Activated gamma-delta T cell treated with anti-CD3 and anti-CD28 coated beads, Interleukin-2, amount 50 U/mL, for 16 hours (primary cell): ENCODE results near the gene ZKSCAN5.
A peak's percentile ranks its signal among the peaks of the same experiment; 100 is the strongest.
"Not testable (repeated sequence)": the region's sequence is repeated elsewhere in the genome, so short reads cannot be mapped to it uniquely, and the experiment has no call there.

ENCODE experiments used
- DNase-seq: peaks from one replicate; pipeline ENCODE4 v3.0.0-alpha.2; 2020; ENCODE audit warnings: low read depth

The ZKSCAN5 gene

GRCh38 chr7:99497766-99498545, 6.5 kb upstream of the ZKSCAN5 start:
- DNase-seq: no peak

DNA sequence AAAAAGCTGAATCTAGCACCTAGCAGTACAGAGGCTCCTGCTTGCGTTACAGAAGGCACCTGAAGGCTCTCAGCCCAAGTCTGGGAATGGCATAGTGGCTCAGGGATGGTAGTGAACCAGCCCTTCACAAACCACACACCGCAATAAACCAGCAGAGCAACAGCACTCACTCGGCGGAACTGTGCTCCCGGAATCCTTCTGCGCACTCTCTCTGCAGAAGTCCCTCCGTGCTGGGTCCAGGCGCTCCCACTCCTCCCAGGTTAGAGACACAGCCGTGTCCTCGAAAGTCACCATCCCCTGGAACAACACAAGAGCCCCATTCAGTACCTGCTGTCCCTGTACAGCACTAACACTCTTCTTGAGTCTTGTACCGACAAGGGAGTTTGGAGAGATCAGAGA, 5.9 kb upstream of the ZKSCAN5 start:
- no peak for DNase-seq

GRCh38 chr7:99499371-99499720, 5.1 kb upstream of the ZKSCAN5 start:
- no peak for DNase-seq

- DNase-seq: peak; percentile 84
Measured at GRCh38 chr7:99499721-99500636, 4.5 kb upstream of the ZKSCAN5 start, which contains the start of gene ZNF394. TSS of gene ZNF394 (minus strand) at chr7:99500281. CDS start at chr7:99500093, 188 bp downstream.

DNA sequence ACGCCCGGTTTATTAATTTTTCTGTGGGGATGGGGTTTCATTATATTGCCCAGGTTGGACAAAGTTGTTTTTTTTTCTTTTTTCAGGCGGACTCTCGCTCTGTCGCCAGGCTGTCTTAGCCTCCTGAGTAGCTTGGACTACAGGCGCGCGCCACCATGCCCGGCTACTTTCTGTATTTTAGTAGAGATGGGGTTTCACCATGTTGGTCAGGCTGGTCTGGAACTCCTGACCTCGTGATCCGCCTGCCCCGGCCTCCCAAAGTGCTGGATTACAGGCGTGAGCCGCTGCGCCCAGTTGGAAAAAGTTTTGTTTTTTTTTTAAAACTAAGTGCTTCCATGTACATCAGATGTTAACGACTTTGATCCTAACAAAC, 3.8 kb upstream of the ZKSCAN5 start:
- DNase-seq: no peak

DNA sequence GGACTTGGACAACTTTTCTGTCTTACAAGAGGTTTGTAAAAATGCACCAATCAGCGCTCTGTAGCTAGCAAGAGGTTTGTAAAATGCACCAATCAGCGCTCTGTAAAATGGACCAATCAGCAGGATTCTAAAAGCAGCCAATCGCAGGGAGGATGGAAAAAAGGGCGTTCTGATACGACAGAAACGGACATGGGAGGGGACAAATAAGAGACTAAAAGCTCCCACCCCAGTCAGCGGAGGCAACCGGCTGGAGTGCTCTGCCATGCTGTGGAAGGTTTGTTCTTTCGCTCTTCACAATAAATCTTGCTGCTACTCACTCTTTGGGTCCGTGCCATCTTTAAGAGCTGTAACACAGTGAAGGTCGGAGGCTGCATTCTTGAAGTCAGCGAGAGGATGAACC, 3.2 kb upstream of the ZKSCAN5 start:
- DNase-seq: not testable (repeated sequence)

- no peak for DNase-seq
Measured at GRCh38 chr7:99504281-99504602, 220 bp upstream of the ZKSCAN5 start.

- no peak for DNase-seq
Measured at GRCh38 chr7:99505324-99505662, 831 bp downstream of the ZKSCAN5 start.

DNA sequence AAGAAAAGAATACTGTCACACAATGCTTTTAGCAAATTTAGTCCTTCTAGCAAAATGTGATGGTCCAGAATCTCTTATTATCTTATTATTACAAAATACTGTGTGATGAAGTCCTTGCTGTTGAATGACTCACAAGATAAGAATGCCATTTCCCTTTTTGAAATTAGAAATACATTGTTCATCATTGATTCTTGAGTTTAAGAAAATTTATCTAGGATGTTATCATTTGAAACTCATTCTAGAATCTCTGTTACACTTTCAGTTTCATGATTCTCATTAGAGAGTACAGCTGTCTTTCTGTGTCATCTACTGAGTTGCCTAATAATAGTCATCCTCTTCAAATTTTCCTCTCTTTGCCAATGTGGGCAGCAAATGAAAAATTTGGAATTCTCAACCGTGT, 9.6 kb downstream of the ZKSCAN5 start:
- DNase-seq: no peak

DNA sequence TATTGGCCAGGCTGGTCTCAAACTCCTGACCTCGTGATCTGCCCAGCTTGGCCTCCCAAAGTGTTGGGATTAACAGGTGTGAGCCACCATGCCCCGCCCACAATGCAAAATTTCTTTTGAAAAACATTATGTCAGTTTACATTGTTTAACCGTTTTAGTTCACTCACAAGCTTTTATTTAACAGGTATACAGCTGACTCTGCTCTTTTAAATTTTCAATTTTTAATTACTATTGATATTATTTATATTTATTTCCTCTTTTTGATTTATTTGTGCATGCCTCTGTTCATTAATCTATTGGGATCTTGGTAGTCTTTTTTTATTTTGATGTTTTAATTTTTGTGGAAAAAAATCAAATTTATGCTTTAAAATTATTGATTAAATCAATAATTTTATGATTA, 16.9 kb downstream of the ZKSCAN5 start:
- no peak for DNase-seq

- DNase-seq: no peak
Measured at GRCh38 chr7:99525713-99526440, 21.4 kb downstream of the ZKSCAN5 start.

GRCh38 chr7:99531354-99531765, 26.9 kb downstream of the ZKSCAN5 start:
- DNase-seq: no peak

DNA sequence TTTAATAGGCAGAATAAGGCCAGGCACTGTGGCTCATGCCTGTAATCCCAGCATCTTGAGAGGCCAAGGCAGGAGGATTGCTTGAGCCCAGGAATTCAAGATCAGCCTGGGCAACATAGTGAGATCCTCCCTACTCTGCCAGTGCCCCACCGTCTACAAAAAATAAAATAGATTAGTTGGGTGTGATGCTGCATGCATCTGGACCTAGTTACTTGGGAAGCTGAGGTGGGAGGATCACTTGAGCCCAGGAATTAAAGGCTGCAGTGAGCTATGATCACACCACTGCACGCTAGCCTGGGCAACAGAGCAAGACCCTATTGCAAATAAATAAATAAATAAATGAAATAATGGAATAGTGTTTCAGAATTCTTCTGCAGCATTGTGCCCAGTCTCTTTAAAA, 31.2 kb downstream of the ZKSCAN5 start:
- no peak for DNase-seq

GRCh38 chr7:99539213-99539811, 34.9 kb downstream of the ZKSCAN5 start:
- no peak for DNase-seq

DNA sequence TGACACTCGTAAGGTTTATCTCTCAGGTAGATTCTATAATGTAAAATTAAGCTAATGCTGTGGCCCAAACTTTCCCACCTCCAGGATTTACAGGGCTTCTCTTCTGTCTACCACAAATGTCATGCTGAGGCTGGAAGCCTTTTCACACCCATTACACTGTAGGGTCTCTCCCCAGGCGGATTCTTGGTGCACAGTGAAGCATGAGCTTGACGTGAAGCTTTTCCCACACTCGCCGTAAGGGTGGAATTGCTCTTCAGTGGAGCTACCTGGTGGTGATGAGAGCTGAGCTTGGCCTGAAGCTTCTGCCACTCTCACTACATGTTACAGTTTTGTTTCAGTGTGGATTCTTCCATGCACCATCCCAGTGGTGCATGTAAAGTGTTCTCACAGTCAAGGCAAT, 36.1 kb downstream of the ZKSCAN5 start:
- no peak for DNase-seq

DNA sequence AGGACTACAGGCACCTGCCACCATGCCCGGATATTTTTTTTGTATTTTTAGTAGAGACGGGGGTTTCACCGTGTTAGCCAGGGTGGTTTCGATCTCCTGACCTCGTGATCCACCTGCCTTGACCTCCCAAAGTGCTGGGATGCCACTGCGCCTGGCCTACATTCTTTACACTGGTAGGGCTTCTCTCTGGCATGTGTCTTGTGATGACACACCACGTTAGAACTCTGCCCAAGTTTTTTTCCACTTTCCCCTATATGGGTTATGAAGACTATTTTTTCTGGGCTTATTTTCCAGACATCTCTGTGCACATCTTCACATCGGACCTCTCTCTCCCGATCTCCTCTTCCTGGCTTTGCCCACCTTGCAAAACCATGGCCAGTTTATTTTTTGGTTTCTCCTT, 36.8 kb downstream of the ZKSCAN5 start:
- DNase-seq: no peak

- DNase-seq: no peak
Measured at GRCh38 chr7:99543081-99543671, 38.7 kb downstream of the ZKSCAN5 start.

GRCh38 chr7:99543916-99544315, 39.5 kb downstream of the ZKSCAN5 start:
- DNase-seq: no peak

- DNase-seq: not testable (repeated sequence)
Measured at GRCh38 chr7:99545308-99545707, 40.8 kb downstream of the ZKSCAN5 start.

DNA sequence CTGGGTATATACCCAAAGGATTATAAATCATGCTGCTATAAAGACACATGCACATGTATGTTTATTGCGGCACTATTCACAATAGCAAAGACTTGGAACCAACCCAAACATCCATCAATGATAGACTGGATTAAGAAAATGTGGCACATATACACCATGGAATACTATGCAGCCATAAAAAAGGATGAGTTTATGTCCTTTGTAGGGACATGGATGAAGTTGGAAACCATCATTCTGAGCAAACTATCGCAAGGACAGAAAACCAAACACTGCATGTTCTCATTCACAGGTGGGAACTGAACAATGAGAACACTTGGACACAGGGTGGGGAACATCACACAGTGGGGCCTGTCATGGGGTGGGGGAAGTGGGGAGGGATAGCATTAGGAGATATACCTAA, 45.1 kb downstream of the ZKSCAN5 start:
- DNase-seq: not testable (repeated sequence)

- DNase-seq: no peak
Measured at GRCh38 chr7:99551334-99551733, 46.9 kb downstream of the ZKSCAN5 start.
